Measurements from ENCODE around the gene METTL26. TPM values are rescaled to one million over a fixed set of nuclear protein-coding genes. Genes with fewer than 3 reads are reported as not detected.

METTL26 gene
- polyA plus RNA-seq, 1 experiment: 105 TPM

GRCh38 chr16:593807-594206 is 42.3 kb downstream of the METTL26 start:
- H3K4me3 ChIP-seq (ENCODE audit: low read depth, low read length): no peak overlapping the region
- H3K36me3 ChIP-seq (ENCODE audit: control insufficient read depth, insufficient read depth, low read length): peaks cover 8% of the 10 kb centered on the region; the same call in 1 of the 2 replicates
- TF ChIP-seq CTCF (IDR thresholded peaks at IDR 0.05; ENCODE audit: insufficient read depth, low read depth, low read length): no peak
- no peaks in the 10 kb centered on the region for H3K27me3 ChIP-seq (ENCODE audit: control insufficient read depth, insufficient read depth, low read length)
- ChIA-PET POLR2A (no interaction called here), CTCF (interaction anchor here (0.6 to 1.6 kb wide), 2 partner anchors 66 to 348 kb away, joined by 3 to 5 read pairs; no protein-coding TSS in a partner anchor)
- DNase-seq (ENCODE audit: low read depth): no peak

GRCh38 chr16:593406-593805 is 42.7 kb downstream of the METTL26 start:
- no peak for TF ChIP-seq CTCF (IDR thresholded peaks at IDR 0.05; ENCODE audit: insufficient read depth, low read depth, low read length)
- Histone ChIP-seq H3K27me3 (ENCODE audit: control insufficient read depth, insufficient read depth, low read length) (no peaks in the 10 kb centered on the region), H3K36me3 (ENCODE audit: control insufficient read depth, insufficient read depth, low read length) (peaks cover 8% of the 10 kb centered on the region; the same call in 1 of the 2 replicates), H3K4me3 (ENCODE audit: low read depth, low read length) (no peak overlapping the region)
- POLR2A ChIA-PET: no interaction called here
- CTCF ChIA-PET: interaction anchor here (0.6 to 1.6 kb wide), 2 partner anchors 66 to 348 kb away, joined by 3 to 5 read pairs; no protein-coding TSS in a partner anchor
- DNase-seq (ENCODE audit: low read depth): no peak

GRCh38 chr16:592518-593306 is 43.4 kb downstream of the METTL26 start:
- Histone ChIP-seq H3K27me3 (ENCODE audit: control insufficient read depth, insufficient read depth, low read length) (no peaks in the 10 kb centered on the region), H3K36me3 (ENCODE audit: control insufficient read depth, insufficient read depth, low read length) (peaks cover 8% of the 10 kb centered on the region; the same call in 1 of the 2 replicates), H3K4me3 (ENCODE audit: low read depth, low read length) (no peak overlapping the region)
- CTCF ChIA-PET: interaction anchor here (0.6 to 1.6 kb wide), 3 partner anchors 17 to 347 kb away, joined by 3 to 5 read pairs (median 3); no protein-coding TSS in a partner anchor
- TF ChIP-seq CTCF (IDR thresholded peaks at IDR 0.05; ENCODE audit: insufficient read depth, low read depth, low read length): no peak
- POLR2A ChIA-PET: no interaction called here
- no peak for DNase-seq (ENCODE audit: low read depth)

- TF ChIP-seq CTCF (IDR thresholded peaks at IDR 0.05; ENCODE audit: insufficient read depth, low read depth, low read length): no peak
- no peak for DNase-seq (ENCODE audit: low read depth)
- Histone ChIP-seq H3K27me3 (ENCODE audit: control insufficient read depth, insufficient read depth, low read length) (no peaks in the 10 kb centered on the region), H3K4me3 (ENCODE audit: low read depth, low read length) (no peak overlapping the region), H3K36me3 (ENCODE audit: control insufficient read depth, insufficient read depth, low read length) (peaks cover 8% of the 10 kb centered on the region; the same call in 1 of the 2 replicates)
- POLR2A ChIA-PET: no interaction called here
- CTCF ChIA-PET: no interaction called here
These were observed 44.1 kb downstream of the METTL26 start for GRCh38 chr16:591892-592517.

GRCh38 chr16:591231-591630 is 44.9 kb downstream of the METTL26 start:
- DNase-seq (ENCODE audit: low read depth): no peak
- no peaks in the 10 kb centered on the region for H3K27me3 ChIP-seq (ENCODE audit: control insufficient read depth, insufficient read depth, low read length)
- ChIA-PET POLR2A (no interaction called here), CTCF (no interaction called here)
- H3K4me3 ChIP-seq (ENCODE audit: low read depth, low read length): peak overlapping the region; percentile 94
- H3K36me3 ChIP-seq (ENCODE audit: control insufficient read depth, insufficient read depth, low read length): peaks cover 5% of the 10 kb centered on the region; the same call in 1 of the 2 replicates
- no peak for TF ChIP-seq CTCF (IDR thresholded peaks at IDR 0.05; ENCODE audit: insufficient read depth, low read depth, low read length)

Measured in BJ (cell line).